Measurements from ENCODE around the gene TIMM29. TPM values are rescaled to one million over a fixed set of nuclear protein-coding genes. Genes with fewer than 3 reads are reported as not detected.

The TIMM29 gene
- total RNA-seq, 1 donor from 2014 or later: 66.9 TPM

DNA sequence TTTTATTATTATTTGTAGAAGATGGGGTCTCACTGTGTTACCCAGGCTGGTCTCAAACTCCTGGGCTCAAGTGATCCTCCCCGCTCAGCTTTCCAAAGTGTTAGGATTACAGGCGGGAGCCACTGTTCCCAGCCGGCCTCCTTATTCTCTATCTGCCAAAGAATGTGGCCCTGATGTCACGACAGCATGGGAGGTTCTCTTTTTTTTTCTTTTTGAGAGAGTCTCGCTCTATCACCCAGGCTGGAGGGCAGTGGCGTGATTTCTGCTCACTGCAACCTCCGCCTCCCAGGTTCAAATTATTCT, 33.7 kb upstream of the TIMM29 start:
- Histone ChIP-seq H3K4me3 (no peak overlapping the region), H3K4me1 (peaks cover 0 to 11% of the 10 kb centered on the region in 2 donors), H3K9me3 (no peaks in the 10 kb centered on the region), H3K27me3 (no peaks in the 10 kb centered on the region), H3K36me3 (no peaks in the 10 kb centered on the region), H3K27ac (no peak overlapping the region)
- intact Hi-C loops (cut with DNase I): no loop called here
- TF ChIP-seq, protein P1, sequence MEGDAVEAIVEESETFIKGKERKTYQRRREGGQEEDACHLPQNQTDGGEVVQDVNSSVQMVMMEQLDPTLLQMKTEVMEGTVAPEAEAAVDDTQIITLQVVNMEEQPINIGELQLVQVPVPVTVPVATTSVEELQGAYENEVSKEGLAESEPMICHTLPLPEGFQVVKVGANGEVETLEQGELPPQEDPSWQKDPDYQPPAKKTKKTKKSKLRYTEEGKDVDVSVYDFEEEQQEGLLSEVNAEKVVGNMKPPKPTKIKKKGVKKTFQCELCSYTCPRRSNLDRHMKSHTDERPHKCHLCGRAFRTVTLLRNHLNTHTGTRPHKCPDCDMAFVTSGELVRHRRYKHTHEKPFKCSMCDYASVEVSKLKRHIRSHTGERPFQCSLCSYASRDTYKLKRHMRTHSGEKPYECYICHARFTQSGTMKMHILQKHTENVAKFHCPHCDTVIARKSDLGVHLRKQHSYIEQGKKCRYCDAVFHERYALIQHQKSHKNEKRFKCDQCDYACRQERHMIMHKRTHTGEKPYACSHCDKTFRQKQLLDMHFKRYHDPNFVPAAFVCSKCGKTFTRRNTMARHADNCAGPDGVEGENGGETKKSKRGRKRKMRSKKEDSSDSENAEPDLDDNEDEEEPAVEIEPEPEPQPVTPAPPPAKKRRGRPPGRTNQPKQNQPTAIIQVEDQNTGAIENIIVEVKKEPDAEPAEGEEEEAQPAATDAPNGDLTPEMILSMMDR (IDR thresholded peaks at IDR 0.05): no peak
- no peak for DNase-seq (ENCODE audit: low spot score in 2 of 2)

- intact Hi-C loops (cut with DNase I): no loop called here
Measured at GRCh38 chr19:10895363-10895762, 33.2 kb upstream of the TIMM29 start.

GRCh38 chr19:10895920-10896319, 32.7 kb upstream of the TIMM29 start:
- Histone ChIP-seq H3K4me1 (peaks cover 0 to 11% of the 10 kb centered on the region in 2 donors), H3K36me3 (no peaks in the 10 kb centered on the region), H3K27ac (no peak overlapping the region), H3K27me3 (no peaks in the 10 kb centered on the region), H3K9me3 (no peaks in the 10 kb centered on the region), H3K4me3 (no peak overlapping the region)
- TF ChIP-seq, protein P1 (IDR thresholded peaks at IDR 0.05): no peak
- intact Hi-C loops (cut with DNase I): no loop called here
- DNase-seq (ENCODE audit: low spot score in 2 of 2): no peak

More at GRCh38 chr19:10895363-10895762, 33.2 kb upstream of the TIMM29 start:
- no peaks in the 10 kb centered on the region for H3K27me3 ChIP-seq
- no peaks in the 10 kb centered on the region for H3K9me3 ChIP-seq
- H3K27ac ChIP-seq: no peak overlapping the region
- no peak for DNase-seq (ENCODE audit: low spot score in 2 of 2)
- TF ChIP-seq, protein P1 (IDR thresholded peaks at IDR 0.05): no peak
- no peaks in the 10 kb centered on the region for H3K36me3 ChIP-seq
- H3K4me3 ChIP-seq: no peak overlapping the region
- H3K4me1 ChIP-seq: peaks cover 0 to 11% of the 10 kb centered on the region in 2 donors

DNA sequence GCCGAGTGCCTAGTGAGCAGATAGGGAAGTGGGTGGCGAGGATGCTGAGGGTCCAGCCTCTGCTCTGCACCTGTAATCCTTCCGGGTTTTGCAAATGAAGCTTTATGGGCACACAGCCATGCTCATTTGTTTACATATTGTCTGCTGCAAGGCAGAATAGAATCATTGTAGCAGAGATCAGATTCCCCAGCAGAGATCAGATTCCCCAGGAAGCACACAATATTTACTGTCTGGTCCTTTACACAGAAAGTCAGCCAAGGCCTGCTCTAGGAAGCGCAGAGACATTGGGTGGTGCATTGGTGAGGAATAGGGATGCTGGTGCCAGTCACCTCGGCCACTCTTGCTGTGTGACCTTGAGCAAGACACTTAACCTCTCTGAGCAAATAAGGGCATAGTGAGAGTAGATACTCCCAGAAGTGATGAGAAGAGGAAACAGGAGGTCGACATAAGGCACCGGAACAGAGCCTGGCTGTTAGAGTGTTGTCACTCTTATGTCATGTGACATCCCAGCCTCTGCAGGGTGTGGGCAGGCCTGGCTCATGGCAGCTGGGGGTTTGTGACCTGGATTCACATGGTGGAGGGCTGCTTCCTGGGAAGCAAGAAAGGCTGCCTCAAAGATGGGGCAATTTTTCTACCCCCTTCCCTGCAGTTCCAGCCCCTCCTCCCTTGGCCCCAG, 31.6 kb upstream of the TIMM29 start:
- intact Hi-C loops (cut with DNase I): no loop called here
- peaks cover 0 to 14% of the 10 kb centered on the region in 2 donors for H3K4me1 ChIP-seq

GRCh38 chr19:10898633-10899032, 30.0 kb upstream of the TIMM29 start:
- no peak overlapping the region for H3K4me3 ChIP-seq
- H3K36me3 ChIP-seq: no peaks in the 10 kb centered on the region
- TF ChIP-seq, protein P1 (IDR thresholded peaks at IDR 0.05): no peak
- intact Hi-C loops (cut with DNase I): no loop called here
- peaks cover 0 to 14% of the 10 kb centered on the region in 2 donors for H3K4me1 ChIP-seq
- no peaks in the 10 kb centered on the region for H3K27me3 ChIP-seq
- H3K9me3 ChIP-seq: no peaks in the 10 kb centered on the region
- H3K27ac ChIP-seq: no peak overlapping the region
- DNase-seq (ENCODE audit: low spot score in 2 of 2): no peak

More for the DNA sequence above, 31.6 kb upstream of the TIMM29 start:
- H3K27ac ChIP-seq: no peak overlapping the region
- DNase-seq (ENCODE audit: low spot score in 2 of 2): no peak
- no peak overlapping the region for H3K4me3 ChIP-seq
- H3K27me3 ChIP-seq: no peaks in the 10 kb centered on the region
- no peaks in the 10 kb centered on the region for H3K36me3 ChIP-seq
- TF ChIP-seq, protein P1 (IDR thresholded peaks at IDR 0.05): no peak
- no peaks in the 10 kb centered on the region for H3K9me3 ChIP-seq
